MM.1S (cell line): Measurements from ENCODE around the gene MAP9.

Experiments used
- CTCF ChIP-seq: fragments of 300-600 bp; sonication (generic); IDR thresholded peaks from 2 replicates; pipeline ENCODE4 v1.5.1; 2016; ENCODE audit warnings: antibody characterized with exemption, low read length, mixed read lengths
- EZH2 ChIP-seq: fragments of 300-600 bp; sonication (generic); optimal IDR thresholded peaks from 2 replicates; pipeline ENCODE3; 2017; ENCODE audit warnings: low read depth, mild to moderate bottlenecking, antibody characterized with exemption, low read length, mixed read lengths
- EZH2phosphoT487 ChIP-seq: fragments of 300-600 bp; sonication (generic); IDR thresholded peaks from 2 replicates; pipeline ENCODE4 v1.6.1; 2018; ENCODE audit warnings: antibody characterized with exemption, low read length

GRCh38 chr4:155403886-155404285 is 27.1 kb upstream of the MAP9 start:
- TF ChIP-seq CTCF: peak; percentile 36
- no peak for TF ChIP-seq EZH2
- no peak for TF ChIP-seq EZH2phosphoT487
